Measurements from ENCODE around the gene TBPL2. TPM values are rescaled to one million over a fixed set of nuclear protein-coding genes. Genes with fewer than 3 reads are reported as not detected.
"Not testable (repeated sequence)": the region's sequence is repeated elsewhere in the genome, so short reads cannot be mapped to it uniquely, and the experiment has no call there.

Gene TBPL2
- polyA plus RNA-seq (2012; ENCODE audit: insufficient read depth, insufficient read length) = not detected

DNA sequence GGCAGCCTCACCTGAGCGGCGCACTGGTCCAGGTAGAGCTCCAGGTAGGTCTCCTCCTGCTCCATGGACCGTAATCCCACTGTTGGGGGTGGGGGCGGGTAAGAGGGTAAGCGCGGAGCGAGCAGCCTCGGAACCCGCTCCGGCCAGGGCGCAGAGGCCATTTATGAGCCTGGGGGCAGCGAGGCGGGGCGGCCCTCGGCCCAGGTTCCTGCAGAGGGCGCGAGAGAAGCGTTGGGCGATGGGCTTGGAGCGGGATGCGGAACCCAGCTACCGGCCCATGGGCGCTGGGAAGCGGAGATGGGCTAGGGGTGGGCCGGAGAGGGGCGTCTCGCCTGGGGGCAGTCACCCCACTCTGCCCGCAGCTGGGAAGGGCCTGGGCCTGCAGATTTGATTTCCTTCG lies at the start of gene TBPL2:
TSS of gene TBPL2 (minus strand) at position 232 of the 400 bp plus-strand sequence. CDS start at position 65, 167 bp downstream.
- H3K4me3 ChIP-seq (ENCODE audit: low read length) = no peak within 1 kb of the TSS
- DNase-seq (ENCODE audit: low read depth, low spot score) = no peak

GRCh38 chr14:55488204-55488603 lies 47.8 kb upstream of the TBPL2 start:
- no peak overlapping the region for H3K4me3 ChIP-seq (ENCODE audit: low read length)
- DNase-seq (ENCODE audit: low read depth, low spot score) = no peak

GRCh38 chr14:55482936-55483605 lies 42.7 kb upstream of the TBPL2 start:
- DNase-seq (ENCODE audit: low read depth, low spot score) = no peak

GRCh38 chr14:55481769-55482168 lies 41.4 kb upstream of the TBPL2 start:
- no peak overlapping the region for H3K4me3 ChIP-seq (ENCODE audit: low read length)
- no peak for DNase-seq (ENCODE audit: low read depth, low spot score)

More at GRCh38 chr14:55482936-55483605, 42.7 kb upstream of the TBPL2 start:
- no peak overlapping the region for H3K4me3 ChIP-seq (ENCODE audit: low read length)

DNA sequence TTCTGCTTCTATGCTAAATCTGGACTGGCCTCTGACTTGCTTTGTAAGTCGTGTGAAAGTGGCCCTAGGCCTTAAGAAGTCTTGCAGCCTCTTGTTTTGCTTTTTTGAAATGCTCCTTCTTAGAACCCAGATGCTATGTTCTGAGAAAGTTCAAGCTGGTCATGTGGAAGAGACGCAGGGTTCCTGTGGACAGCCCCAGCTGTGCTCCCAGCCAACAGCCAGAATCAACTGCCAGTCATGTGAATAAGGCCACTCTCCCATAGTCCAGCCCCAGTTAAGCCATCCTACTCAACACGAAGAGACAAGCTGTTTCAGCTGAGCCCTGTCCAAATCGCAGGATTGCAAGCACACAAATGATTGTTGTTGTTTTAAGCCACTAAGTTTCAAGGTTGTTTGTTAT lies 37.3 kb upstream of the TBPL2 start:
- no peak for DNase-seq (ENCODE audit: low read depth, low spot score)

GRCh38 chr14:55476448-55476847 lies 36.0 kb upstream of the TBPL2 start:
- not testable (repeated sequence) for H3K4me3 ChIP-seq (ENCODE audit: low read length); DNase-seq (ENCODE audit: low read depth, low spot score)

More for the DNA sequence above, 37.3 kb upstream of the TBPL2 start:
- H3K4me3 ChIP-seq (ENCODE audit: low read length) = no peak overlapping the region

DNA sequence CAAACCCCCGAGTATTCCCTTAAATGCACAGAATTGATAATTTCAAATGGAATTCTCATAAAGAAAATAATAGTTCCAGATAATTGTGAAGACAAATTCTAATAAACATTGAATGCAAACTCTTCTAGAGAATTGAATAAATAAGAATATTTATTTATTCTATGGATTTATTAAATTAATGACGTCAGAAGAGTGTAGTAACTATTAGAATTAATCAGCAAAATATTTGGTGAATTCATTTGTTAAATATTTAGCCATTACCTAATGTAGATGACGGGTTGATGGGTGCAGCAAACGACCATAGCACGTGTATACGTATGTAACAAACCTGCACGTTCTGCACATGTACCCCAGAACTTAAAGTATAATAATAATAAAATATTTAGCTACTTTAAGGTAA lies 33.4 kb upstream of the TBPL2 start:
- no peak for DNase-seq (ENCODE audit: low read depth, low spot score)
- H3K4me3 ChIP-seq (ENCODE audit: low read length) = no peak overlapping the region

DNA sequence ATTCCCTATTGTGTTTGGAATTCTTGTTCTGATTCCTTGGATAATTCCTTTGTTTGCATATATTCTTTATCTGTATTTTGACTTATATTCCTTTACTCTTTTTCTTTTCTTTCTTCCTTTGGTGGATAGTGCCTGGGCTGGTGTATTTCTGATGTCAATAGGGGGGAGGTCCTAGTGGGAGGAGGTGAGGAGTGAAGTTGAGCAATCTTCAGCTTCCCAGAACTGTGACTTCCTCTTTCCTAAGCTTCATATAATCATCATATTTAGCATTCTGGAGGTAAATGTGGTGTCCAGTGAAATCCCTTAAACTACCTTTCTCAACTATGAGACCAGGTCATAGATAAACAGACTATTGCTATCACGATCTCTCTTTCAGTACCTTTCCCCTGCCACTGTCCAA lies 29.6 kb upstream of the TBPL2 start:
- no peak overlapping the region for H3K4me3 ChIP-seq (ENCODE audit: low read length)
- DNase-seq (ENCODE audit: low read depth, low spot score) = no peak

DNA sequence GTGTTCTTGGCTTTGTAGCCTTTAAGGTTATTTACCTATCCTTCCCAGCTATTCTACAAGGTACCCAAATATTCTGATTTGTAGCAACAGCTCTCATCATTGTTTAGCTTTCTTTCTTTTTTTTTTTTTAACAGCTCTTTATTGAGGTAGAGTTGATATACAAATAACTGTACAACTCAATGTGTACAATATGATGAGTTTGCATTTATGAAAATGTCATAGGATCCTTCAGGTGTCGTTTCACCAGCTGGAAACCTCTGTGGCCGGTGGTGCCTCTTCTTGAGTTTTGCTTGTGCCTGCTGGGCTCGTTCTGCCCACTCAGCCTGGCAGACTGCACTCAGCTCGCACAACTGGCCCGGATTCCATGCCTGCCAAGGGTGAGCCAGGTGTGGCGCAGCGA lies 26.9 kb upstream of the TBPL2 start:
- DNase-seq (ENCODE audit: low read depth, low spot score) = no peak
- no peak overlapping the region for H3K4me3 ChIP-seq (ENCODE audit: low read length)

GRCh38 chr14:55458800-55459515 lies 18.5 kb upstream of the TBPL2 start:
- no peak for DNase-seq (ENCODE audit: low read depth, low spot score)
- H3K4me3 ChIP-seq (ENCODE audit: low read length) = no peak overlapping the region

- DNase-seq (ENCODE audit: low read depth, low spot score) = no peak
- H3K4me3 ChIP-seq (ENCODE audit: low read length) = no peak overlapping the region
These were observed 17.1 kb upstream of the TBPL2 start for GRCh38 chr14:55457496-55457895.

GRCh38 chr14:55456411-55456810 lies 16.0 kb upstream of the TBPL2 start:
- DNase-seq (ENCODE audit: low read depth, low spot score); H3K4me3 ChIP-seq (ENCODE audit: low read length): not testable (repeated sequence)

- no peak for DNase-seq (ENCODE audit: low read depth, low spot score)
- H3K4me3 ChIP-seq (ENCODE audit: low read length) = no peak overlapping the region
These were observed 14.0 kb upstream of the TBPL2 start for GRCh38 chr14:55454264-55455002.

- H3K4me3 ChIP-seq (ENCODE audit: low read length) = no peak overlapping the region
- no peak for DNase-seq (ENCODE audit: low read depth, low spot score)
These were observed 11.5 kb upstream of the TBPL2 start for GRCh38 chr14:55451950-55452349.

DNA sequence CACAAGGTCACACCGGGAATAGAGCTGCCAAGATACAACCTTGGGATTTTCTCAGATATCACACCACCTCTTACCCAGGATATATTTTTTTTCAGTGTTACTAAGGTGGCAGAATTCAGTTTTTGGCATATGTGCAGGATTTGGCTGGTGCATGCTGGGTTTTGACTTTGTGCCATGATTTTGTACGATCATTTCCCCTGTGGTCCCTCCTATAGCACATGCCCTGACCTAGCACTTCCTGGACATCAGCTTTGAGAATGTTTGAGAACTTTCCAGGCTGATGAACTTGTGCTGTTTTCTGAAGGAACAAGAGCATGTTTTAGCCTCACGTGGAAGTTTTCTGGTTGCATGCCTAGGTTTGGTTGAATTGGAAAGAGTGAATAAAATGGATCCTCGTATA lies 11.0 kb upstream of the TBPL2 start:
- no peak overlapping the region for H3K4me3 ChIP-seq (ENCODE audit: low read length)
- no peak for DNase-seq (ENCODE audit: low read depth, low spot score)

GRCh38 chr14:55450987-55451386 lies 10.6 kb upstream of the TBPL2 start:
- H3K4me3 ChIP-seq (ENCODE audit: low read length) = no peak overlapping the region
- DNase-seq (ENCODE audit: low read depth, low spot score) = no peak

DNA sequence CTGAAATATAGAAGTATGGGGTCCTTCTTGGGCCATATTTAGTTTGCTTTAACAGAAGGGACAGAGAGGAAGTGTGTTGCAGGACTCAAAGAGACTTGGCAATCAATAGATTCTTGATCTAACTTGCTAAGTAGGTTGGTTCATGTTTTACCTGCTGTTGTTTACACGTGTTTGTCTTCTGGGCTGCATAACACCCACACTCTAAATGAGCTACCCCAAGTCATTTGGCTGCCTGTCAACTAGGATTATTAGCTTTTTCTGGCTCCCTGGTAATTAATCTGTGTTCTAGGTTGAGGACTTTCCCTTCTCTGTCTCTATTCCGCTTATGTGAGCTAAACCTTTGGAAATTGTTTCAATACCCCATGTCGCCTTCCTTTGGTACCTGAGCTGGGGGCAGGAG lies 10.1 kb upstream of the TBPL2 start:
- no peak for DNase-seq (ENCODE audit: low read depth, low spot score)

GRCh38 chr14:55450124-55450523 lies 9.7 kb upstream of the TBPL2 start:
- no peak for DNase-seq (ENCODE audit: low read depth, low spot score)
- H3K4me3 ChIP-seq (ENCODE audit: low read length) = no peak overlapping the region

More for the DNA sequence above, 10.1 kb upstream of the TBPL2 start:
- no peak overlapping the region for H3K4me3 ChIP-seq (ENCODE audit: low read length)

- no peak overlapping the region for H3K4me3 ChIP-seq (ENCODE audit: low read length)
- DNase-seq (ENCODE audit: low read depth, low spot score) = no peak
These were observed 8.7 kb upstream of the TBPL2 start for GRCh38 chr14:55449116-55449515.

DNA sequence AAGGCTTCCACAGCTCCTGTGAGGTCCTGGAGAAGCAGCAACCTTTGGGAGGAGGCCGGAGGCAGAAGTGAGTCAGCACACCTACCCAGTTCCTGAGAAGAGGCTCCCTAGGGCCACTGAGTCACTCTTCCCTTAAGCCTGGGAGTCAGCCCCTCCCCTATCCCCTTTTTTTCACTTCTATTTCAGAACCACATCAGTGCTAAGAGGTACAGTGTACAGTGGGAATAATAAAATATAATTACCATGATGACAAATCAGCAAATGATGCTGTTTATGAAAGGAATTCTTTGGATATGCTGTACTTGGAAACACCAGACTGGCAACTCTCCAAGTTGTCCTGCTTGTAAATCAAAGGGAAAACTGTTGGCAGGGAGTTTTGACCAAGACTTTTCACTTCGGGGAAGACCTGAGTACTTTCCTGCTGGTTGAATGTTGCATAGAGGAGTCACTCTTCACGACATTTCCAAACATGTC lies 7.8 kb upstream of the TBPL2 start:
- no peak for DNase-seq (ENCODE audit: low read depth, low spot score)
- no peak overlapping the region for H3K4me3 ChIP-seq (ENCODE audit: low read length)
